Activated T-helper 1 cell treated with anti-CD3 and anti-CD28 coated beads, Interleukin-12 subunit alpha, Interleukin-12 subunit beta, Interleukin-2, Interleukin-4 antibody, amounts not matched to agents 30 ng/mL and 10 ng/mL and 1 ng/mL, durations not matched to agents 14 hours and 24 hours and 36 hours (primary cell): ENCODE measurements around the gene PDYN. TPM values are rescaled to one million over a fixed set of nuclear protein-coding genes. Genes with fewer than 3 reads are reported as not detected.

Experiments
- DNase-seq: peaks from one replicate; pipeline ENCODE4 v3.0.0; 2021; ENCODE audit warnings: low spot score
- H3K27ac Mint-ChIP-seq: one replicate; pipeline ENCODE4 v1.8.0; 2021; ENCODE audit warnings: mild to moderate bottlenecking, mixed read lengths
- H3K27me3 Mint-ChIP-seq: one replicate; pipeline ENCODE4 v1.8.0; 2022; ENCODE audit warnings: mild to moderate bottlenecking, moderate library complexity, mixed read lengths; ENCODE audit not compliant: insufficient read depth
- H3K36me3 Mint-ChIP-seq: one replicate; pipeline ENCODE4 v1.8.0; 2021; ENCODE audit warnings: low read depth, mixed read lengths
- H3K4me1 Mint-ChIP-seq: one replicate; pipeline ENCODE4 v1.8.0; 2021; ENCODE audit warnings: low read depth, mixed read lengths
- H3K4me3 Mint-ChIP-seq: one replicate; pipeline ENCODE4 v1.8.0; 2021; ENCODE audit warnings: mild to moderate bottlenecking, moderate library complexity, mixed read lengths
- H3K9me3 Mint-ChIP-seq: one replicate; pipeline ENCODE4 v1.8.0; 2021; ENCODE audit warnings: mixed read lengths
- intact Hi-C: fragments of 100-400 bp; cut with micrococcal nuclease; formaldehyde crosslinking; loops from one replicate; pipeline ENCODE4 v1.15.1; 2024
- total RNA-seq: library from RNA; stranded (reverse); gene quantifications from 2 replicates; pipeline ENCODE4 v1.2.3, GENCODE V29; 2022

The PDYN gene
- total RNA-seq, 1 donor from 2014 or later, result not detected

DNA sequence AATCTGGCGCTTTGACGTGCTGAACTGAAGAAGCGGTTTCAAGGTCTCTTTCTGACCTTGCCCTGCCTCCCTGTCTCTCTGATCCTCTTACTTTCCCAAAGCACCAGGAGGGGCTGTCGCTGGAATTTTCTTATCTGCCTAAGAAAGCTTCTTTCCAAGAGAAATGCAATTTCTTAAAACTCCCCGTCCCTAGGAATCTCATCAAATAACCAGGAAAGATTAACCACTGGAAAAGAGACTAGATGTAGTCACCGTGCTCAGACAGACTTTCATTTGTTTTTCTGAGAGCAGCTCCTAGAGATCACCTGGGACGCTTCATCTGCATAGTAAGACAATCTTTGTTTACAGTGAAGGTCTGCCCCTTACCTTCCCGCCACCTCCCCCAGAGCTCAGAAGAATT lies 38.6 kb downstream of the PDYN start:
- intact Hi-C loops, result no loop called here
- no peaks in the 10 kb centered on the region for H3K36me3 Mint-ChIP-seq
- H3K4me3 Mint-ChIP-seq, result no peak overlapping the region
- H3K27me3 Mint-ChIP-seq, result peaks cover 12% of the 10 kb centered on the region
- H3K4me1 Mint-ChIP-seq, result no peaks in the 10 kb centered on the region
- DNase-seq, result no peak
- no peak overlapping the region for H3K27ac Mint-ChIP-seq
- no peaks in the 10 kb centered on the region for H3K9me3 Mint-ChIP-seq

DNA sequence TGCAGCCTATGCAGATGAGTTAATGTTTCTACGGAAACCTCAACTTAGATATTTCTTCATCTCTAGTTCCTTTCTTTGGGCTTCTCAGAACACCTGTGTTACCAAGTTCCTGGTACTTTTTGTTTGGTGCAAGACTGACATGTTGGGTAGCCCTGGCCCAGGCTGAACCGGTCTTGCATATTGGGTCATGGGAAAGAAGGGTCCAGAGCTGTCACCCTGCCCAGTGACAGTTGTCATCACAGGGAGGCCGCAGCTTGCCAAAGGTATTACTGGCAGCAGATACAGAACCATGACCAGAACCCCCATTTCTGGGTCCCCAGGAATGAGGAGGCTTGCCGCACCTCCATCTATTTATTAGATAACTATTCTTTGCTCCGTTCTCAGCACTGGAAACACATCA lies 40.2 kb downstream of the PDYN start:
- no peaks in the 10 kb centered on the region for H3K4me1 Mint-ChIP-seq
- peaks cover 21% of the 10 kb centered on the region for H3K27me3 Mint-ChIP-seq
- intact Hi-C loops, result no loop called here
- H3K36me3 Mint-ChIP-seq, result no peaks in the 10 kb centered on the region
- H3K27ac Mint-ChIP-seq, result no peak overlapping the region
- no peak for DNase-seq
- H3K4me3 Mint-ChIP-seq, result no peak overlapping the region
- no peaks in the 10 kb centered on the region for H3K9me3 Mint-ChIP-seq

DNA sequence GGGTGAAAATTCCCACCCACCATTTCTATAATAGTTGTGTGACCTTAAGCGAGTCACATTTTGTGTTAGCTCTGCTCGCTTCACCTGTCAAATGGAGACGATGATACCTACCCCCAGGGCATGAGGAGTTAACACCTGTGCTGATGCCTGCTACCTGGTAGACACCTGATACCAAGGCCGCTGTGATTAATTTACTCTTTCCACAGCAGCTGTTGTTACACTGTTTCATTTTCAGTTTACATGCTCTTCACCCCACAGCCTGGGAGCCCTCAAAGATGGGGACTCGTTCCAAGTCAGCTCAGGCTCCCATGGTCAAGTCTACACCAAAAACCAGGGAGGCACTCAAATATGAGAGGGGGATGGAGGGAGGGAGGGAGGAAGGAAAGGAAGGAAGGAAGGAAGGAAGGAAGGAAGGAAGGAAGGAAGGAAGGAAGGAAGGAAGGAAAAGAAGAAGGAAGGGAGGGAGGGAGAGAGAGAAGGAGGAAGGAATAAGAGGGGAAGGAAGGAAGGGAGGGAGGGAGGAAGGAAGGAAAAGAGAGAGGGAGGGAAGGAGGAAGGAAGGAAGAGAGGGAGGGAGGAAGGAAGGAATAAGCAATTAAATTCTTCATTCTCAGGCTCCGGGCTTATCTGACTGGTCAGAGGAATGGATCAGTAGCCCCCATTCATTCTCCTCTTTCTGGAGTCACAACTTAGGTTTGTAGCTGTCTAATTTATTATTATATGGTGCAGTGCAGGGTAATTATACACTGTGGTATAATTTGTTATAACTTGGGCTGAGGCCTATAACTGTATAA lies 40.9 kb downstream of the PDYN start:
- Mint-ChIP-seq H3K9me3 (no peaks in the 10 kb centered on the region), H3K4me1 (no peaks in the 10 kb centered on the region), H3K36me3 (no peaks in the 10 kb centered on the region), H3K27me3 (peaks cover 22% of the 10 kb centered on the region), H3K27ac (no peak overlapping the region), H3K4me3 (no peak overlapping the region)
- no peak for DNase-seq
- intact Hi-C loops, result no loop called here

DNA sequence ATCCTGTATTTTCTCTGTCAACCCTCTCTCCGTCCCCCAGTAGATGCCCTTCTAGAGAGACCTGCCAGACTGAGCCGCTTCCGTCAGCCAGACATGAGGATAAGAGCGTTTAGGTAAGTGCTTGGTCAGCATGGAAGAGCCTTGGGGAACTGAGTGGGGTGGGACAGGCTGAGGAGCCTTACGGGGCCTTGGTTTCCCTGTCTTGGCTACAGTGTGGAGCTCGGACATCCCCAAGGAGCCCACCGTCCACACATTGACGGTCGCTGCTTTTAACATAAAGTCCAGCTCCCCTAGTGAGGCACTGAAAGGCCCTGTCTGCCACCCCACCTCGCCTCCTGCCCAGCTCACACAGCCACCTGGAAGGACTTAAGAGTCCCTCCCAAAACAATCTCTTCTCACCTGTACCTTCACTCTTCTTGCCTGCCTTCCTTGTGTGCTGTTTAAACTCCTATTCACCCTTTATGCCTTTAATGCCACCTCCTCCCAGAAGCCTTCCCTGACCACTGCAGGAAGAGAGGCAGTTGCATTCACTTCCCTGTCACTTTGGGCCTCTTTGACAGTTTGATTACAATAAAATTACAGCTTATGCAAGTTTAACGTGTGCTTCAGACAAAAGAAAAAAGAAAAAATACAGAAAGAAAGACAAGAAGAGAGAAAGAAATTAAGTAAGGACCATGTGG lies 42.3 kb downstream of the PDYN start:
- Mint-ChIP-seq H3K4me3 (no peak overlapping the region), H3K9me3 (no peaks in the 10 kb centered on the region), H3K27me3 (peaks cover 29% of the 10 kb centered on the region), H3K36me3 (no peaks in the 10 kb centered on the region), H3K4me1 (no peaks in the 10 kb centered on the region), H3K27ac (no peak overlapping the region)
- intact Hi-C loops, result no loop called here
- DNase-seq, result no peak

DNA sequence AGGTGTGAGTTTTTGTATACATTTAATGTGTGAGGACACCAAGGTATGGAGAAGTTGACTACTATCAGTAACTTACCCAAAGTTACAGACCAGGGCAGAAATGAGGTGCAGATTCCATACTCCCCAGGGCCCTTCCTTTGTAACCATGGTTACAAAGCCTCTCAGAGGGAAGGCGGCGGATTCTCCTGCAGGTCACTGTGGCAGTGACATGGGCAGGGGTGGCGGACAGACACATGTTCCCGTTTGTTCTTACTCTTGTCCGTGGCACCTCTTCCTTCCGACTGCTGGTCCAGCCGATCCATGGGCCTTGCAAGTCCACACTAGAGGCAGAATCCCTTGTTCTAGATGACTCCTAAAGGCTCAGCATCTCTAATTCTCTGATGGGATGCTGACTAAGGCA lies 43.0 kb downstream of the PDYN start:
- H3K27me3 Mint-ChIP-seq, result peaks cover 30% of the 10 kb centered on the region
- H3K36me3 Mint-ChIP-seq, result no peaks in the 10 kb centered on the region
- no peak overlapping the region for H3K4me3 Mint-ChIP-seq
- H3K27ac Mint-ChIP-seq, result no peak overlapping the region
- H3K4me1 Mint-ChIP-seq, result no peaks in the 10 kb centered on the region
- intact Hi-C loops, result no loop called here
- no peak for DNase-seq
- no peaks in the 10 kb centered on the region for H3K9me3 Mint-ChIP-seq

DNA sequence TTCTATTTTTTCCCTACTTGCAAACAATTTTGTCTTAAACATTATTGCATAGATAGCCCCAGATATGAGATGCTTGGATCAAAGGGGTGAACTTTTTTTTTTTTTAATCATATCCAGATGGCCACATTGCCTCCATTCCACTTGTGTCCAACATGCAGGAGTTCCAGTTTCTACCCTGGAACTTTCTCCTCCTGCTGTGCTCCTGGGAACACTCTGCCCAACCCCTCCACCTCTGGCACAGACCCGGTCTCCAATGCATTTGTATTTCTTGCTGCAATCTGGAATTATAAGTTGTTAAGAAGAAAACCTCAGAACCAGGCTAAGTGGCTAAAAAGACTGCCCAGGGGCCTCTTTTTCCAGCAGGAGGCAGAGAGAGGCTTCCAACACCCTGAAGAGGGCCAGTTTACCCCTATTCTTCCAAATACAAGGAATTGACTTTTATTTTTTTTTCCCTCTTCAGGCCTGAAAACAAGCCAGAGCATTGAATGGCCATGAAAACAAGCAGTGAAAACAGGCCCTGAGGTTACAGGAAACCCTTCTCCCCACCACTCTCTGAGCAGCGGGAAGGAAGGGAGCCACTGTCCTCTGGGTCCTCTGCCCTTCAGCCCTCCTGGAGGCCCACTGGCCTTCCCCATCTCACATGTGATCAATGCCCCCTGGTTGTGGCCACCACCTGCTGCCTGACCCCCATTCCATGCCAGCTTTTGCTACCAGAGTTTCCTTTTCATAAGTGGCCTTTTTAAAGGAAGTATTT lies 44.3 kb downstream of the PDYN start:
- DNase-seq, result no peak
- intact Hi-C loops, result no loop called here
- no peaks in the 10 kb centered on the region for H3K4me1 Mint-ChIP-seq
- H3K36me3 Mint-ChIP-seq, result no peaks in the 10 kb centered on the region
- no peak overlapping the region for H3K4me3 Mint-ChIP-seq
- no peak overlapping the region for H3K27ac Mint-ChIP-seq
- H3K9me3 Mint-ChIP-seq, result no peaks in the 10 kb centered on the region
- H3K27me3 Mint-ChIP-seq, result peaks cover 37% of the 10 kb centered on the region

DNA sequence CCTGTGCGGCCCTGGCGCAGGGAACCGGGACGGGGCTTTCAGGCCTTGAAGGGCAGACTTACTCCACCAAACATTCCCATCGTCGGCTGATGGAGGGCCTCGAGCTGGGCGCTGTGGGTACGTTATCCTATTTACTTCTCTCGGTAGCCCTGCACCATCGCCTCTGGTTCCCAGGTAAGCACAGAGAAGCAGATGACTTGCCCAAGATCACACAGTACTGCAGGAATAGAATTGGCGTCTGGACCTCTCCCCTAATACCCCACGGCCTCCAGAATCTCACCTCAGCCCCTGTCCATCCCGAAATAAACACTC lies 46.4 kb downstream of the PDYN start:
- Mint-ChIP-seq H3K27me3 (peaks cover 47% of the 10 kb centered on the region), H3K9me3 (no peaks in the 10 kb centered on the region), H3K4me1 (no peaks in the 10 kb centered on the region), H3K36me3 (no peaks in the 10 kb centered on the region), H3K27ac (no peak overlapping the region), H3K4me3 (no peak overlapping the region)
- intact Hi-C loops, result no loop called here
- DNase-seq, result no peak

DNA sequence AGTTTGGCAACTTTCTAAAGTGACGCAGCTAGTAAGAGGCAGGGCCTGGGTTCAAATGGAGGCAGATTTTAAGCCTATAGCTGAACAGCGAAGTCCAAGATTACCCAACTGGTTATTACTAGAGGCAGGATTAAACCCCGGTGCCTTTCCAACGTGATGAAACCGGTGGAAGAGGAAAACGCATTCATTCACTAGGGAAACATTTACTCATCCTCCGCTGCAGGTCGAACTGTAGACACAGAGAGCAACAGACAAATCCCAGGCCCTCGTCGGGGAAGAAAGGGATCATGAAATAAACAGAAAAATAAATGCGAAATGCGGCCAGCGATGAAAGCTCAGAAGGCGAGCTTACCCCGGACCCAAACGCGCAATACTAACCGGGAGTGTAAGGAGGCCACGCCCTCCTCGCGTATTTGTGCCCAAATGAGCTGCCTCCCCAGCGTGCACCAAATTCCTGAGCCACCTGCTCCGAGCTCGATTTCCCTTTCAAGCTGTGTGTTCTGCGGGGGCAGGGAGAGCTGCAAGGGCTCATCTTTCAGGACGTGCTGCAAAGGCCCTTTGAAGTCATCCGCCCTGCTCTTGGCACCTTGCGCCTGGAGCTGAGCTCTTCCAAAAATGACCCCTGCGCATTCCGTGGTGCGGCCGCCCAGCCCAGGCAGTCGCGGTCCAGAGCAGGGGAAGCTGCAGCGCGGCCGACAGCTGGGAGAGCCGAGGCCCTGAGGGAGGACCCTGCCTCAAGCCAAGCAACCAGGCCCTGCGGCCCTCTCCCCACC lies 46.9 kb downstream of the PDYN start:
- intact Hi-C loops, result no loop called here
- H3K27ac Mint-ChIP-seq, result no peak overlapping the region
- no peaks in the 10 kb centered on the region for H3K9me3 Mint-ChIP-seq
- DNase-seq, result no peak
- H3K4me3 Mint-ChIP-seq, result no peak overlapping the region
- no peaks in the 10 kb centered on the region for H3K36me3 Mint-ChIP-seq
- peaks cover 47% of the 10 kb centered on the region for H3K27me3 Mint-ChIP-seq
- no peaks in the 10 kb centered on the region for H3K4me1 Mint-ChIP-seq

DNA sequence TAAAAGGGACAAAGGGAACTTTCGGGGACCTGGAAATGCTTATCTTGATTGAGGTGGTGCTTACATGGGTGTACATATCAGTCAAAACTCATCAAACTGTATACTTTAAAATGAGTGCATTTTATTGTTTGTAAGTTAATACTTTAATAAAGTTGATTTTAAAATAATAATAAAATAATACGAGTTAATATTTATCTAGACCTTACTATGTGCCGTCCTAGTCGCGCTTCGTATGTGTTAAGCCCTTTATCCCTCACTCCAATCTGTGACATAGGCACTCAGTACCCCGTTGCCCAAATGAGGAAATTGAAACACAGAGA lies 47.5 kb downstream of the PDYN start:
- Mint-ChIP-seq H3K36me3 (no peaks in the 10 kb centered on the region), H3K4me1 (no peaks in the 10 kb centered on the region), H3K27me3 (peaks cover 47% of the 10 kb centered on the region), H3K27ac (no peak overlapping the region), H3K9me3 (no peaks in the 10 kb centered on the region), H3K4me3 (no peak overlapping the region)
- DNase-seq, result no peak
- intact Hi-C loops, result no loop called here

DNA sequence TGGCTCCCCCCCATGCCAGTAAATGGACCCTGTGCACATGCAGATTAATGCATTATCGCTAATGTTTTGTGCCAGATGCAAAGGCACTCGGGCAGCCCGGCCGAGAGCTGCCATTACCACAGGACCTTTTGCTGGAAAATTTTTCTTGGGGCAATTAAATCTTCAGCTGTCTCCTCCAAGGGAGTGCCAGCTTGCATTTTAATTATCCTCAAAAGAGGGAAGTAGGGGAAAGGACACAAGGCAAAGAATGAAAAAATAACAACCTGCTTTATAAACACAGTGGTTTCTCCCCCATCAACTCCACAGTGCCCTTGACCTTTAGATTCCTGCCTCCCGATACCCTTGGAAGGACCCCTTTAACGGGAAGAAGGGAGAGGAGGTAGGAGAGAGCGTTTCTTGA lies 48.2 kb downstream of the PDYN start:
- H3K4me1 Mint-ChIP-seq, result no peaks in the 10 kb centered on the region
- DNase-seq, result no peak
- no peaks in the 10 kb centered on the region for H3K9me3 Mint-ChIP-seq
- H3K36me3 Mint-ChIP-seq, result no peaks in the 10 kb centered on the region
- intact Hi-C loops, result no loop called here
- H3K27me3 Mint-ChIP-seq, result peaks cover 47% of the 10 kb centered on the region
- no peak overlapping the region for H3K4me3 Mint-ChIP-seq
- H3K27ac Mint-ChIP-seq, result no peak overlapping the region

DNA sequence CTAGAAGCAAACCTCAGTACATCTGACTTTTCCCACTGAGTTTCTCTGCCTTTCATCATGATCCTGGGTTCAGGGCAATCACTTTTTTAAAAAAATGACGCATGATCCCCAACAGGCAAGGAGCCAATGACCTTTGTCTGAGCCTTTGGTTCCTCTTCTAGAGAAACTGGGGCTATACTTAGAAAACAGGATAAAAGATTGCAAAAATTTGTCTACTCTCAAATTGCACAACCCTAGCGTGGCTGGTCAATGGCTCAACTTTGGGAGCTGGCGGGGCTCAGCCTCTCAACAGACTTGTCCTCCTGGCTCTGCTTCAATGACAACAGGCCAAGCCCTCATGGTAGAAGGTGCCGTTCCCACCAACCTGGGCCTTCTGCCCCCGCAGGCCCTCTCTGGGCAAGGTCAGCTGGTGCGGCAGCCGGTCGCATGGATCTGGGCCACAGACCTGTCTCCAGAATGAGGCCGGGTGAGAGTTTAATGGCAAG lies 48.7 kb downstream of the PDYN start:
- H3K9me3 Mint-ChIP-seq, result no peaks in the 10 kb centered on the region
- no peak for DNase-seq
- peaks cover 46% of the 10 kb centered on the region for H3K27me3 Mint-ChIP-seq
- H3K4me3 Mint-ChIP-seq, result no peak overlapping the region
- H3K36me3 Mint-ChIP-seq, result no peaks in the 10 kb centered on the region
- H3K27ac Mint-ChIP-seq, result no peak overlapping the region
- no peaks in the 10 kb centered on the region for H3K4me1 Mint-ChIP-seq
- intact Hi-C loops, result no loop called here

DNA sequence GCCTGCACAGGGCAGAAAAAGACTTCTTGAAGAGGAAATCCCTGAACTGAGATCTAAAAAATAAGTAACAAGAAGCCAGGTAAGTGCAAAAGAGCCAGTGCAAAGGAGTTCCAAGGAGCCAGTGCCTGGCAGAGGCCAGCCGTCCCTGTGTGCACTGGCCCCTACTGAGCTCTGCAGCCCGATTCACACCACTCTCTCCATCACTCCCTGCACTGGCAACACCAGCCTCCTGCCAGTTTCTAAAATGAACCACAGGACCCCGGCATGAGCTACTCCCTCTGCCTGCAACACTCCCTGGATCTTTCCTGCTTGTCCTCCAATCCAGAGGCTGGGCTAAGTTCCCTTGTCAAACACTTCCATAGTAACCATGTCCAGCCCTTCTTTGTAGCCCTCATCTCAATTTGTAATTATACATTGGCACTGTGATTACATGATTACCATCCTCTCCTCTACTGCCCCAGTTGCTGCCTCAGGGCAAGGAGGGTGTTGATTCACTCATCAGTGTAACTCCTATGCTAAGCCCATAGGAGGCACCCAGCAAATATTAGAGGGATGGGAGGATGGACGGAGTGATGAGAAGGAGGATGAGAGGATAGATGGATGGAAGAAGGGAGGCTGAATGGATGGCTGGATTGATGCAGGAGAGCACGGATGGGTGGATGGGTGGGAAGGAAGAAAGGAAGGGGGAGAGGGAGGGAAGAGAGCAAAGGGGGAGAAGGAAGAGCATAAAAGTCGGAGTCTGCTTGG lies 49.3 kb downstream of the PDYN start:
- H3K27ac Mint-ChIP-seq, result no peak overlapping the region
- H3K4me1 Mint-ChIP-seq, result no peaks in the 10 kb centered on the region
- intact Hi-C loops, result no loop called here
- peaks cover 40% of the 10 kb centered on the region for H3K27me3 Mint-ChIP-seq
- no peaks in the 10 kb centered on the region for H3K9me3 Mint-ChIP-seq
- H3K36me3 Mint-ChIP-seq, result no peaks in the 10 kb centered on the region
- no peak overlapping the region for H3K4me3 Mint-ChIP-seq
- no peak for DNase-seq
